ENCODE data around the gene ERBB2. TPM values are rescaled to one million over a fixed set of nuclear protein-coding genes. Genes with fewer than 3 reads are reported as not detected.

Gene ERBB2
- polyA plus RNA-seq, 1 donor: 175 TPM

DNA sequence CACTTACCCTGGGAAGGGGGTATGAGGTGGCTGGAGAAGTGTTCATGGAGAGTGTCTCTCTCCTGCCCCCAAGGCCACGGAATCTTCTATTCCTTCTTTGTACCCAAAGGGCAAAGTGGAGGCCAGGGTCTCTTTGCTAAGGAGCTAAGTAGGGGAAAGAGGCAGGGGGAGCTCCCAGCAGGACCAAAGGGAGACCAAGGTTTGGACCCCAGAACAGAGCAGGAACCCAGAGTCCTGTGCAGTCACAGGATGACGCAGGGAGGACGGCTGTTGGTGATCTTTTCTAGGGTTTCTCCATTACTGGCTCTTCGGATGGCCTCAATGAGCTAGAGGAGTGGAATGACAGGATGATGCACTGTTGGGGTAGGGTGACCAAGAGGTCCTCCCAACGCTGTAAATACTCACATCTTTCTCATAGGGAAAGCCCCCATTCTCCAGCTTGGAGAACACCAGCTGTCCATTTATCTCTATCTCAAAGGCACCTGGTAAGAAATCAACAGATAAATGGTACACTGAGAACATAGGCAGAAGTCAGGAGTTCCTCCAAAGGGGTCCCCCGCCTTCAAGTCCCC, 29.5 kb downstream of the ERBB2 start:
- DNase-seq: no peak
- H3K36me3 ChIP-seq (ENCODE audit: control insufficient read depth, insufficient read depth, low read length): peaks cover 49% of the 10 kb centered on the region
- no peaks in the 10 kb centered on the region for H3K27me3 ChIP-seq (ENCODE audit: control insufficient read depth, insufficient read depth, low read length)
- H3K4me1 ChIP-seq (ENCODE audit: control insufficient read depth, insufficient read depth, low read length): peaks cover 7% of the 10 kb centered on the region
- no CpG with 5 or more reads among the region's 6 CpGs for WGBS (ENCODE audit: insufficient coverage, low lambda C conversion rate)
- no peaks in the 10 kb centered on the region for H3K9me3 ChIP-seq (ENCODE audit: control insufficient read depth, low read depth, low read length)
- peak overlapping the region; percentile 74 for H3K27ac ChIP-seq (ENCODE audit: low read length)
- H3K4me3 ChIP-seq (ENCODE audit: low read length): peak overlapping the region; percentile 76

DNA sequence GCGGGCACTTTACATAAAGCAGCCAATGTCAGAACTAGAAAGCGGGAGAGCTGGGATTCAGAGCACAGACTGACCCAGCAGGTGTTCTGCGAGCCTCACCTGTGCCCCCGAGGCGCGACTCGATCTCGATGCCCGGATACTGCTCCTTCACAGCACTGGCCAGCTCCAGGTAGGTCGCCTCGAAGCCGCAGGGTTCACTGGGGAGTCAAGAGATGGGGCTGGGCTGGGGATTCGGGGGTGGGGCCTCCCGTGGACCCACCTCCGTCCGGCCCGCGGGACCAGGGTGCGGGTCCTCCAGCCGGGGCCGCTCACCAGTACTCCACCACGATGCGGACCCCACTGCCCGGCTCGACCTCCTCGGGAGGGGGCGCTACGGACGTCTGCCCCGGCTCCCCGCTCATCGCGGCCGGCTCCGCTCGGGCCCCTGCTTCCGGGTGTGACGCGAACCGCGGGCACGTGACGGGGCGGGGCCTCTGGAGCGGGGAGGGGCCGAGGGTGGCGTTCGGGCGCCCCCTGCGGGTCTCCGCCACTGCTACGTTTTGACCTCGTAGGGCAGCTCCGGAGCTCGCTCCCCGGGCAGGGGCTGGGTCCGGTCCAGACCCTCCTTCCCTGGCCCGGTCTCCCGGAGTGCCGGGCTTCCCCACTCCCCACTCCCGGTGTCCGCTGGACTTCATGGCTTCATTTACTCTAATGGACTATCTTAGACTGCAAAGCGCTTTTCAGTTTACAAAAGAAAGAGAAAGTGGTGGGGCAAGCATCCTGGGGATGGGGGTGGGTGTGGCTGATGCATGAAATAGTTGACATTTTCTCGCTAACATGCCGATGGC, 30.4 kb downstream of the ERBB2 start, which contains the start of gene MIEN1:
MIEN1 (minus strand) TSS at position 438 of the 827 bp plus-strand sequence; CDS start at position 401, 37 bp downstream.
- Histone ChIP-seq H3K4me1 (ENCODE audit: control insufficient read depth, insufficient read depth, low read length) (peaks cover 7% of the 10 kb centered on the region), H3K27ac (ENCODE audit: low read length) (peak within 1 kb of the TSS; percentile 74), H3K27me3 (ENCODE audit: control insufficient read depth, insufficient read depth, low read length) (no peaks in the 10 kb centered on the region), H3K4me3 (ENCODE audit: low read length) (peak within 1 kb of the TSS; percentile 76), H3K9me3 (ENCODE audit: control insufficient read depth, low read depth, low read length) (no peaks in the 10 kb centered on the region), H3K36me3 (ENCODE audit: control insufficient read depth, insufficient read depth, low read length) (peaks cover 40% of the 10 kb centered on the region)
- 40% methylated on average over 1 of the region's 65 CpGs for WGBS (ENCODE audit: insufficient coverage, low lambda C conversion rate)
- DNase-seq: peak; percentile 84 to 87

GRCh38 chr17:39732586-39732985, 32.7 kb downstream of the ERBB2 start:
- peaks cover 3% of the 10 kb centered on the region for H3K27me3 ChIP-seq (ENCODE audit: control insufficient read depth, insufficient read depth, low read length)
- peaks cover 17% of the 10 kb centered on the region for H3K36me3 ChIP-seq (ENCODE audit: control insufficient read depth, insufficient read depth, low read length)
- DNase-seq: no peak
- H3K4me1 ChIP-seq (ENCODE audit: control insufficient read depth, insufficient read depth, low read length): peaks cover 25% of the 10 kb centered on the region
- no peak overlapping the region for H3K27ac ChIP-seq (ENCODE audit: low read length)
- no peak overlapping the region for H3K4me3 ChIP-seq (ENCODE audit: low read length)
- H3K9me3 ChIP-seq (ENCODE audit: control insufficient read depth, low read depth, low read length): no peaks in the 10 kb centered on the region
- WGBS (ENCODE audit: insufficient coverage, low lambda C conversion rate): 95% methylated on average over 3 of the region's 3 CpGs

GRCh38 chr17:39735882-39736281, 36.0 kb downstream of the ERBB2 start:
- Histone ChIP-seq H3K4me1 (ENCODE audit: control insufficient read depth, insufficient read depth, low read length) (peaks cover 21% of the 10 kb centered on the region), H3K27me3 (ENCODE audit: control insufficient read depth, insufficient read depth, low read length) (peaks cover 16% of the 10 kb centered on the region), H3K4me3 (ENCODE audit: low read length) (no peak overlapping the region), H3K36me3 (ENCODE audit: control insufficient read depth, insufficient read depth, low read length) (no peaks in the 10 kb centered on the region), H3K27ac (ENCODE audit: low read length) (peak overlapping the region; percentile 97), H3K9me3 (ENCODE audit: control insufficient read depth, low read depth, low read length) (no peaks in the 10 kb centered on the region)
- DNase-seq: no peak
- no CpG with 5 or more reads among the region's 2 CpGs for WGBS (ENCODE audit: insufficient coverage, low lambda C conversion rate)

GRCh38 chr17:39736319-39737165, 36.7 kb downstream of the ERBB2 start:
- WGBS (ENCODE audit: insufficient coverage, low lambda C conversion rate): no CpG with 5 or more reads among the region's 10 CpGs
- Histone ChIP-seq H3K27me3 (ENCODE audit: control insufficient read depth, insufficient read depth, low read length) (peaks cover 19% of the 10 kb centered on the region), H3K36me3 (ENCODE audit: control insufficient read depth, insufficient read depth, low read length) (no peaks in the 10 kb centered on the region), H3K9me3 (ENCODE audit: control insufficient read depth, low read depth, low read length) (no peaks in the 10 kb centered on the region), H3K27ac (ENCODE audit: low read length) (peak overlapping the region; percentile 97), H3K4me3 (ENCODE audit: low read length) (peak overlapping the region; percentile 80), H3K4me1 (ENCODE audit: control insufficient read depth, insufficient read depth, low read length) (peaks cover 27% of the 10 kb centered on the region)
- no peak for DNase-seq

GRCh38 chr17:39737206-39737759, 37.4 kb downstream of the ERBB2 start:
- H3K9me3 ChIP-seq (ENCODE audit: control insufficient read depth, low read depth, low read length): no peaks in the 10 kb centered on the region
- H3K36me3 ChIP-seq (ENCODE audit: control insufficient read depth, insufficient read depth, low read length): peaks cover 2% of the 10 kb centered on the region
- peak overlapping the region; percentile 80 for H3K4me3 ChIP-seq (ENCODE audit: low read length)
- peaks cover 19% of the 10 kb centered on the region for H3K27me3 ChIP-seq (ENCODE audit: control insufficient read depth, insufficient read depth, low read length)
- H3K27ac ChIP-seq (ENCODE audit: low read length): peak overlapping the region; percentile 97
- DNase-seq: peak; percentile 84 to 94
- H3K4me1 ChIP-seq (ENCODE audit: control insufficient read depth, insufficient read depth, low read length): peaks cover 28% of the 10 kb centered on the region
- WGBS (ENCODE audit: insufficient coverage, low lambda C conversion rate): no CpG with 5 or more reads among the region's 13 CpGs

GRCh38 chr17:39737760-39738567, 38.1 kb downstream of the ERBB2 start, which contains the start of gene GRB7:
Gene GRB7, plus strand, starts transcription at chr17:39737938. Its CDS starts 4,364 bp downstream, at chr17:39742302.
- peak; percentile 81 to 93 for DNase-seq
- peaks cover 19% of the 10 kb centered on the region for H3K27me3 ChIP-seq (ENCODE audit: control insufficient read depth, insufficient read depth, low read length)
- H3K4me1 ChIP-seq (ENCODE audit: control insufficient read depth, insufficient read depth, low read length): peaks cover 28% of the 10 kb centered on the region
- no peaks in the 10 kb centered on the region for H3K9me3 ChIP-seq (ENCODE audit: control insufficient read depth, low read depth, low read length)
- H3K4me3 ChIP-seq (ENCODE audit: low read length): peak within 1 kb of the TSS; percentile 80
- WGBS (ENCODE audit: insufficient coverage, low lambda C conversion rate): no CpG with 5 or more reads among the region's 34 CpGs
- H3K36me3 ChIP-seq (ENCODE audit: control insufficient read depth, insufficient read depth, low read length): peaks cover 8% of the 10 kb centered on the region
- H3K27ac ChIP-seq (ENCODE audit: low read length): peak within 1 kb of the TSS; percentile 97

GRCh38 chr17:39738568-39738901, 38.7 kb downstream of the ERBB2 start:
- Histone ChIP-seq H3K36me3 (ENCODE audit: control insufficient read depth, insufficient read depth, low read length) (peaks cover 14% of the 10 kb centered on the region), H3K27me3 (ENCODE audit: control insufficient read depth, insufficient read depth, low read length) (peaks cover 19% of the 10 kb centered on the region), H3K27ac (ENCODE audit: low read length) (peak overlapping the region; percentile 97), H3K4me1 (ENCODE audit: control insufficient read depth, insufficient read depth, low read length) (peaks cover 28% of the 10 kb centered on the region), H3K4me3 (ENCODE audit: low read length) (peak overlapping the region; percentile 80), H3K9me3 (ENCODE audit: control insufficient read depth, low read depth, low read length) (no peaks in the 10 kb centered on the region)
- whole genome bisulfite sequencing (ENCODE audit: insufficient coverage, low lambda C conversion rate): 0% methylated on average over 1 of the region's 13 CpGs
- DNase-seq: peak; percentile 45 to 73

DNA sequence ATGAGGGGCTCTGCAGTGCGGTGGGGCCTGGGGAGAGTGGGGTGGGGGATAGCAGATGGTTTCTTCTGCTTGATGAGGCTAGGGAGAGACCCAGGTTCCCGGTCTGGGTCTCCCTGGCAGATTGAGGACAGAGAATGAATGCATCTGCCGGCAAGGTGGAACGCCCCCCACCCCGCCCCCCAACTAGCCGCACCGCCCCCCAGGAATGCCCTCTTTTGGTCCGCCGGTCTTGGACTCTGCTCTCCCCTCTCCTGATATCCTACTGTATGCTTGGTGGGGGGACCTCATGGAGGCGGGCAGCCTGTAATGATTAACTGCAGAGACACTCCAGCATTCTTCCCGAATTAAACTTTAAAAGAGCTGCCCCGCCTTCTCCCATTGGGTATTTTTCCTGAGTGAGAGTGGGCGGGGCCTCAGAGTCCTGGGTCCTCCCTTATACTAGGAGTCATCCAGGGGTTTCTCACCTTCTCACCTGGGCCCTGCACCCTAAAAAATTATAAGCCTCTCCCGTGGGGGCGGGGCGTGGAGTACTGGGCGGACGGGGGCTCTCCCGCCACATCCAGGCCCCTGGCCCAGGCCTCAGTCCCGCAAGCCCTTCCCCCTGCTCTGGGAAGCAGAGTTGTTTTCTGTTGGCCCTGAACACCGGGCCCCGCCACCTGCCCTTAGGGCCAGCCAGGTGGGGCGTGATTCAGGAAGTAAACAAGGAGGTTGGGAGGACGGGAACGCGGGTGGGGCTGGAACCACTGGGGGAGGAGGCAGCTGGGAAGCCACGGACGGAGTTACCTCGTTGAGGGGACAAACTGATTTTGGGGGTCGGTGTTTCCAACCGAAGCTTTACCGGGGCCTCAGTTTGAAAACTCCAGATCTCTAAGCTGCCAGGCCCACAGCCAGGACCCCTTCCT, 39.4 kb downstream of the ERBB2 start:
- Histone ChIP-seq H3K4me1 (ENCODE audit: control insufficient read depth, insufficient read depth, low read length) (peaks cover 28% of the 10 kb centered on the region), H3K27ac (ENCODE audit: low read length) (peak overlapping the region; percentile 97), H3K4me3 (ENCODE audit: low read length) (peak overlapping the region; percentile 80), H3K36me3 (ENCODE audit: control insufficient read depth, insufficient read depth, low read length) (peaks cover 21% of the 10 kb centered on the region), H3K27me3 (ENCODE audit: control insufficient read depth, insufficient read depth, low read length) (peaks cover 19% of the 10 kb centered on the region), H3K9me3 (ENCODE audit: control insufficient read depth, low read depth, low read length) (no peaks in the 10 kb centered on the region)
- DNase-seq: peak; percentile 93 to 97
- no CpG with 5 or more reads among the region's 32 CpGs for WGBS (ENCODE audit: insufficient coverage, low lambda C conversion rate)
